Measurements from ENCODE around the gene KNCN.

Gene KNCN

DNA sequence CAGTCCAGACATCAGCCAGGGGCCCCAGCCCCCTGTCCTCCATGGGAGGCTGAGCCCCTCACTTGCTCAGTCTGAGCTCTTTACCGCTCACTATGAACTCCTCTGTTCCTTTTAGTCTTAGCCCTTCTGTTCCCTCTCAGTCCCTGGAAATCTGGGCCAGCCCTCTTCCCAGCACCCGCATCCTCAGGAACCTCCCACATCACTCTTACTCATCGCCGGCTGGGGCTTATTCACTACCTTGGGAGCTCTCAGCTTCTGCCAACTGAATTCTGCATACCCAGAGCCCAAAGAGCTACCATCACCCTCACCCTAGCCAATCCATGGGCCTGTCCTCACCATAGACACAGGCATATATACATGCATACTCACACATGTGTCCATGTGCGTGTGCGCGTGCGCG lies 11.5 kb downstream of the KNCN start:
- no peak for DNase-seq

GRCh38 chr1:46538147-46538546 lies 13.3 kb downstream of the KNCN start:
- DNase-seq, result no peak

- no peak for DNase-seq
These were observed 13.8 kb downstream of the KNCN start for GRCh38 chr1:46537651-46538050.

DNA sequence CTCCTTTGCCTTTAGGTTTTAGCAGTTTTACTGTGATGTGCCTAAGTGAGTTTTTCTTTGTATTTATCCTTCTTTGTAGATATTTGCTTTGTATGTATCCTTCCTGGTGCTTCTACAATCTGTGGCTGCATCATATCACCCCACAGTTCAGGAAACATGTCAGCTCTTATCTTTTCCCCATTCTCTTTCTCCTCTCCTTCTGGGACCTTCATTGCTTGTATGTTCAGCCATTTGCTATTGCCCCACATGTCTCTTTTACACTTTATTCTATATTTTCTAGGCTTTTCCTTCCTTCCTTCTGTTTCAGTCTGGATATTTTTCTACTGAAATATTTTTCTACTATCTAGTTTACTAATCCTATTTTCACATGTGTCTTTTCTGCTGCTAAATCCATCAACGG lies 14.9 kb downstream of the KNCN start:
- DNase-seq, result no peak

DNA sequence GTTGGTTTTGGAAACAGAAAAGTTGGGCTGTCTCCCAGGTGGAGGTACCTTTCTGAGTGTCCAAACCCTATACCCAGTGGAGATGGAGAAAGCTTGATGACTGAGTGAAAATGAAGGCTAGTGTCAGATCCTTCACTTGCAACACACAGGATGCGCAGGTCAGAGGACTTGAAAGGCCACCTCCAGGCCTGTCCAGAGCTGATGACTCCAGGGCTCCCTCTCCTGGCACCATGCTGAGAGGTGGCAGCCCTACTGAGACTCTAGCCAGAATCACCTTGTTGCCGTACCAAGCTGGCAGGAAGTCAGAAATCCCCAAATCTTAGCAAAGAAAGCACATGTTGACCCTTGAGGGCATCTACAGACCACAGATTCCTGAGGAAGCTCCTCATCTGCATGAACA lies 16.4 kb downstream of the KNCN start:
- no peak for DNase-seq

- DNase-seq, result peak; percentile 33
These were observed 18.1 kb downstream of the KNCN start for GRCh38 chr1:46533179-46533864.

DNA sequence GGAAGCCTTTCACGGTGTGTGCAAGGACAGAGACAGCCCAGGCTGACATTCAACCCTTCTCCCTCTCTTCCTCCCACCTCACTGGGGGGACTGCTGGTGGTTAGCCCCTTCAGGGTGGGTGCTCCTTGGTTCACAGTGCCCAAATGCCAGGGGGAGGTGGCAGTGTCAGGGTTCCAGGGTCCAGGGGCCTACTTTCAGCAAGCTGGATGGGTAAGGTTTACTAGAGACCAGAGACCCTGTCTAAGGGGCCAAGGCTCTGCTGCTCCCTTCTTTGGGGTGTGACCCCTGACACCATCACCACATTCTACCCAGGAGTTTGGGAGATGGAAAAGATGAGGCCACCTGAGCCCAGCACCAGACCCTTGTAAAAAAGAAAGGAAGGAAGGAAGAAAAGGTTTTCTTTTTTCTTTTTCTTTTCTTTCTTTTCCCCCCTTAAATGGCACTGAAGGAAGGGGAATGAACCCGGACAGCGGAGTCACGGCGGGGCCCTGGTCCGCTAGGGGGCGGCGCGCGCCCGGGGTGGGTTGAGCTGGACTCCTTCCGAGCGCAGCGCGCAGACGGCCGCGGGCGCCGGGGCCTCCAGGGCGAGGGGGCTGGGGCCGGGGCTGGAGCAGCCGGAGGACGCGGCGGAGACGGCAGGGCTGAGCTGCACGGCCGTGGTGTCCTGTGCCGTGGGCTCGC lies 18.8 kb downstream of the KNCN start:
- DNase-seq, result peak; percentile 57

GRCh38 chr1:46532095-46532494 lies 19.4 kb downstream of the KNCN start:
- peak; percentile 33 for DNase-seq

DNA sequence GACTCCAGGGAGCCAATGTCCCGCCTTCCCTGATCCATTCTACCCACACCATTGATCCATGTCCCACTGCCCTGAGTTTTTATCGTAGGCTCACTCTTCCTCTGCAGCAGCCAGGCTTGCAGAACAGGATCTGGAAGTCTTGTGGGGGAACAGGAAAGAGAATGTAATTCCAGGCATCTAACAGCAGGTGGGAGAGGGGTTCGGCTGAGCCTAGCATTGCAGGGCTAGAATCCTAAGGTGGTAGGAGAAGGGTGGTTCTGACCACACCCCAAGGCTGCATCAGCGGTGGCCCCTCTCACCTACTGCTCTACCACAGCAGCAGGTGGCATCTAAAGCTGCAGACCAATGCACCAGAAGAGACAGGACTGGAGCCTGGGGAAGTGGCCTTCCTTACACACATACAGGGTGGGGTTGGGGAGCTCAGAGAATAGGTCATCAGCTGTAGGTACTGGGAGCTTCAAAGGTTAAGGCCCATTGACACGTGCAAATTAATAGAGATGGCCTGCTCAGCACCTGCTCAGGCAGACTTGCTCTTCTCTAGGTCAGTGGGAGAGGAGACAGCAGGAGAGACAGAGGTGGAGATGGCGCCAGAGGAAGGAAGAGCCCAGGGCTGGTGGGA lies 20.5 kb downstream of the KNCN start:
- DNase-seq, result no peak

GRCh38 chr1:46530311-46530710 lies 21.1 kb downstream of the KNCN start:
- DNase-seq, result no peak

GRCh38 chr1:46529031-46529630 lies 22.3 kb downstream of the KNCN start:
- DNase-seq, result peak; percentile 32

- DNase-seq, result no peak
These were observed 23.0 kb downstream of the KNCN start for GRCh38 chr1:46528297-46528955.

DNA sequence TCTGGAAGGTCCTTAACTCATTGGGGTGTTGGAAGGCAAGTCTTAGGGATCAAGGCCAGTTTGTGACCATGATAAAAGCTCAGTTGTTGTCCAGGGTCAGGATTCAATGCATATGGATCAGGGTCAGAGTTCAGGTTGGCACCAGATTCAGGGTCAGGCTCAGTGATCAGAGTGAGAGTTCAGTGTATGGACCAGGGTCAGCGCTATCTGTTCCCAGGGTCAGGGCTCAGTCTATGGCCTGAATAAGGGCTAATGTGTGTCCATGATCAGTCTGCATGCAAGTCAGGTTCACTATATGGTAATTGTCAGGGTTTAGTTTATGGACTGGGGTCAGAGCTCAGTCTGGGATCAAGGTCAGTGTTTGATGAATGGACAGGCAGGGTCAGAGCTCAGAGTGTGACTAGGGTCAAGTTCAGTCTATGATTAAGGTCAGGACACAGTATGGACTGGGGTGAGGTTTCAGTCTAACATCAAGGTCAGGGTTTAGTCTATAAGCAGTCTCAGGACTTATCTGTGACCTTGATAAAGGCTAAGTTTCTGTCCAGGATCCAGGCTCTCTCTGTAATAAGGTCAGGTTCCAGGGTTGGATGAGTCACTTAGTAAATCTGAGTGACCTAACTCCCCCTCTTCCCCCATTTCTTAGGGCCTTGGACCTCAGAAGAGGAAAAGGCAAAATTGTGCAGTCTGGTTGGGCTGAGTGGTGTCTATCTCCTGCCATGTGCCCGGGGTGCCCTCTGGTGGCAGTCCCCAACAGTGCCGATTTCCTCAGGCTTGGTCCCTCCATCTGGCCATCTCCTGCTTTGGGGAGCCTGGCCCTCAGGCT lies 23.8 kb downstream of the KNCN start:
- peak; percentile 75 for DNase-seq

- no peak for DNase-seq
These were observed 24.7 kb downstream of the KNCN start for GRCh38 chr1:46526691-46527291.

- no peak for DNase-seq
These were observed 25.3 kb downstream of the KNCN start for GRCh38 chr1:46526013-46526690.

DNA sequence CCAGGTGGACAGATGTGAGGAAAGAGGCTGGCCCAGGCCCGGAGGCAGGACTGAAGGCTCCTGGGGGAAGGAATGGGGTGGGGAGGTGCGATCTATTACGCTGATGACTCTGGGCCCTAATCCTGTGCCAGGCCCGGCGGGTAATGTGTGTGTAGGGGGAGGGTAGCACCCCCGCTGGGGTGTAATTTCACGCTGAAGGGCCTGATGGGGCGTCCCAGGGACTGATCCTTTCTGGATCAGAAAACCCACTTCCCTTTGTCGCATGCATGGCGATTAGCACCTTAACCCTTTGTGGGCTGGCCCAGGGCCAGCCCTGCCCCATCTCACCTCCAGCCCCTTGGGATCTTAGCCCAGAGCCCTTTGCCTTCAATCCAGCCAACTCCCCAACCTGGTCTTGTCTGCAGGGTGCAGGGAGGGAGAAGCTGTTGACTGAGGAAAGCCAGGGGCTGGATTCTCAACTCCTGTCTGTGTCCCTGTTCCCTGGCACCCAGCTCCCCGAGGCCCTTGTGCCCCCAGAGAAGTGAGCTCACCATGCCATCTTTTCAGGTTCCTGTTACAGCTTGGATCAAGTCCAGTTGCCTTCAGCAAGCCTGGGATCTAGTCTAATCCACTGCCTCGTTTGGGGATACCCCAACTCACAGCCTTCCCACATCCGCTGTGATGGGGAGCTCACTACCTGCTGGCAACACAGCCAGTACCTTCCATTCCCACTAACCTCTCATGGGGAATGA lies 26.0 kb downstream of the KNCN start:
- no peak for DNase-seq

DNA sequence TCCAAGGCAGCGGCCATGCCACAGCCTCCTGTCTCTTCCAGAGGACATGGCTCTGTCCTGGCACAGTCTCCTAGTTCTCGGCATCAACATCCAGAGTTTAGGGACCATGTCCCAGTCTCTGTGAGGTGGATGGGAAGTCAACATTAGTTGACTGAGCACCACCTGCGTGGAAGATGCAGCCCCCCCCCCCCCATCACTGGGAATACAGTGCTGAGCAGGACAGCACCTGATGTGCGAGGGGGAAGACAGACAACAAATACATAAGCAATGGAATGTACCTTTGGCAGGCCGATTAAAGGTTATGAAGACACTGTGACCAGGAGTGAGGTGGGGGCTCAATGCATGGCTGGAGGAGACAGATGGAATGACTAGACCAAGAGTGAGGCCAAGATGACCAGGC lies 26.6 kb downstream of the KNCN start:
- DNase-seq, result no peak

DNA sequence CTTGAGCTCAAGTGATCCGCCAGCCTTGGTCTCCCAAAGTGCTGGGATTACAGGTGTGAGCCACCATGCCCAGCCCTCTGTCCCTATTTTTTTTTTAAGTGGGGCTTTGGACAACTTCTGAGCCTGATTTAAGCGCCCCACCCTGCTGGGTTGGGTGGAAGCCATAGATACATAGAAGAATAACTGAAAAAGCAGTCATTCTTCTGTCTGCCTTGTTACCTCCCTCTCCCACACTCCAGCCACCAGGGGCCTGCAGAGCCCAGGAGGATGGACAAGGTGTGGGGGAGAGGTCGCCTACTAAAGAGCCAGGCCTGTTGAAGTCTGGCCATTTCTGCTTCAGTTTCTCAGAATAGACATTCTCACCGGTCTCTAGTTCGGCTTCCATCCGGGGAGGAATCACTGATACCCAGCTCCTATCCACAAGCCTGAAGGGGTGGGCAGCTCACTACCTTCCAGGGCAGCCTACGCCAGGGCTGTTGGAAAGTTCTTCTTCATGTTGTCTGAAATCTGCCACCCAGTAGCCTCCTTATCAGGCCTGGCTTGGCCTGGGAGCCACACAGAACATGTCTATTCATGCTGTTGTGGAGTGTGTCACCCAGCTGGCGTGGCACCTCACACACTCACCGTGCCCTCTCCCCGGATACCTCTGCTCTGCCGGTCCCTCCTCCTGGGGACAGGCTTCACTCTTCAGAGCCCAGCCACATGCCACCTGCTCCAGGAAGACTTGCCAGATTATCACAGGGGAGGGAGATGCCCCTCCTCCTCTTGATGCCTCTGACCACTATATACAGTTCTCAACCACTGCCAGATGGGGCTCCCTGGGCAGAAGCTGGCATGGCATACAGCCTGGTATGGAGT lies 27.7 kb downstream of the KNCN start:
- DNase-seq, result no peak

GRCh38 chr1:46522969-46523320 lies 28.5 kb downstream of the KNCN start:
- no peak for DNase-seq
